ENCODE measurements around the gene PDE4D.

The PDE4D gene

GRCh38 chr5:58924306-58924705, 969.2 kb downstream of the PDE4D start:
- Histone ChIP-seq H2AK5ac (ENCODE audit: low read depth, low read length) (no peak overlapping the region), H3K4me3 (ENCODE audit: low read length in 2 of 2) (no peak overlapping the region), H3K27ac (replicated peaks; ENCODE audit: low read length) (no peak overlapping the region), H3K4me2 (ENCODE audit: insufficient read depth, low read length, poor library complexity, severe bottlenecking) (no peak overlapping the region), H3K23ac (ENCODE audit: low read depth, low read length, poor library complexity) (no peak overlapping the region), H3K4ac (ENCODE audit: low read length) (no peak overlapping the region), H3K14ac (ENCODE audit: low read length) (no peak overlapping the region), H2BK15ac (ENCODE audit: low read length) (no peak overlapping the region), H4K8ac (ENCODE audit: low read depth, low read length) (no peak overlapping the region), H2BK120ac (ENCODE audit: low read depth, low read length) (no peak overlapping the region), H3K9ac (ENCODE audit: low read depth, low read length, poor library complexity) (no peak overlapping the region), H3K18ac (ENCODE audit: low read length) (no peak overlapping the region), H3K9me3 (replicated peaks in 1 of 2; ENCODE audit: control insufficient read depth in 2 of 2, insufficient read depth in 1 of 2, low read depth in 1 of 2, low read length in 2 of 2) (no peaks in the 10 kb centered on the region), H3K36me3 (replicated peaks in 1 of 2; ENCODE audit: control insufficient read depth in 2 of 2, insufficient read depth in 2 of 2, low read length in 2 of 2) (no peaks in the 10 kb centered on the region), H3K27me3 (ENCODE audit: control insufficient read depth in 3 of 3, insufficient read depth in 3 of 3, low read depth in 1 of 3, low read length in 3 of 3) (peaks cover 0 to 25% (median 0%) of the 10 kb centered on the region in 3 experiments), H2BK12ac (ENCODE audit: low read length) (no peak overlapping the region), H3K79me1 (ENCODE audit: low read depth, low read length) (no peaks in the 10 kb centered on the region), H4K91ac (ENCODE audit: low read depth, low read length, poor library complexity) (no peak overlapping the region), H2AFZ (ENCODE audit: low read length) (peak overlapping the region; percentile 27), H3K4me1 (ENCODE audit: control insufficient read depth in 2 of 2, insufficient read depth in 1 of 2, low read depth in 1 of 2, low read length in 2 of 2) (peaks cover 6 to 10% of the 10 kb centered on the region in 2 donors), H2BK5ac (ENCODE audit: low read length) (no peak overlapping the region)
- no CpG with 5 or more reads among the region's 5 CpGs for WGBS, 2 donors (ENCODE audit: extremely low coverage in 2 of 2, insufficient read length in 2 of 2, insufficient replicate concordance in 1 of 2)
- DNase-seq (ENCODE audit: low spot score) = no peak

- no peak overlapping the region for H3K4ac ChIP-seq (ENCODE audit: low read length)
- no peaks in the 10 kb centered on the region for H3K9me3 ChIP-seq (replicated peaks in 1 of 2; ENCODE audit: control insufficient read depth in 2 of 2, insufficient read depth in 1 of 2, low read depth in 1 of 2, low read length in 2 of 2)
- no peak overlapping the region for H3K18ac ChIP-seq (ENCODE audit: low read length)
- H2BK120ac ChIP-seq (ENCODE audit: low read depth, low read length) = no peak overlapping the region
- WGBS, 2 donors (ENCODE audit: extremely low coverage in 2 of 2, insufficient read length in 2 of 2, insufficient replicate concordance in 1 of 2) = no CpG with 5 or more reads among the region's 2 CpGs
- no peak overlapping the region for H3K23ac ChIP-seq (ENCODE audit: low read depth, low read length, poor library complexity)
- no peak overlapping the region for H4K91ac ChIP-seq (ENCODE audit: low read depth, low read length, poor library complexity)
- no peak for DNase-seq (ENCODE audit: low spot score)
- H3K4me1 ChIP-seq (ENCODE audit: control insufficient read depth in 2 of 2, insufficient read depth in 1 of 2, low read depth in 1 of 2, low read length in 2 of 2) = peaks cover 6 to 10% of the 10 kb centered on the region in 2 donors
- H2BK12ac ChIP-seq (ENCODE audit: low read length) = no peak overlapping the region
- no peak overlapping the region for H3K14ac ChIP-seq (ENCODE audit: low read length)
- H3K36me3 ChIP-seq (replicated peaks in 1 of 2; ENCODE audit: control insufficient read depth in 2 of 2, insufficient read depth in 2 of 2, low read length in 2 of 2) = no peaks in the 10 kb centered on the region
- H3K9ac ChIP-seq (ENCODE audit: low read depth, low read length, poor library complexity) = no peak overlapping the region
- H2AFZ ChIP-seq (ENCODE audit: low read length) = no peak overlapping the region
- H2BK5ac ChIP-seq (ENCODE audit: low read length) = no peak overlapping the region
- H2BK15ac ChIP-seq (ENCODE audit: low read length) = no peak overlapping the region
- H3K79me1 ChIP-seq (ENCODE audit: low read depth, low read length) = no peaks in the 10 kb centered on the region
- H2AK5ac ChIP-seq (ENCODE audit: low read depth, low read length) = no peak overlapping the region
- H3K27ac ChIP-seq (replicated peaks; ENCODE audit: low read length) = no peak overlapping the region
- no peak overlapping the region for H3K4me2 ChIP-seq (ENCODE audit: insufficient read depth, low read length, poor library complexity, severe bottlenecking)
- peaks cover 0 to 25% (median 0%) of the 10 kb centered on the region in 3 experiments for H3K27me3 ChIP-seq (ENCODE audit: control insufficient read depth in 3 of 3, insufficient read depth in 3 of 3, low read depth in 1 of 3, low read length in 3 of 3)
- H4K8ac ChIP-seq (ENCODE audit: low read depth, low read length) = no peak overlapping the region
- H3K4me3 ChIP-seq (ENCODE audit: low read length in 2 of 2) = no peak overlapping the region
These were observed 970.2 kb downstream of the PDE4D start for GRCh38 chr5:58923355-58923754.

- Histone ChIP-seq H3K18ac (ENCODE audit: low read length) (peak overlapping the region; percentile 79), H3K27ac (replicated peaks; ENCODE audit: low read length) (no peak overlapping the region), H3K4me1 (ENCODE audit: control insufficient read depth in 2 of 2, insufficient read depth in 1 of 2, low read depth in 1 of 2, low read length in 2 of 2) (peaks cover 6 to 10% of the 10 kb centered on the region in 2 donors), H3K4me2 (ENCODE audit: insufficient read depth, low read length, poor library complexity, severe bottlenecking) (no peak overlapping the region), H3K36me3 (replicated peaks in 1 of 2; ENCODE audit: control insufficient read depth in 2 of 2, insufficient read depth in 2 of 2, low read length in 2 of 2) (no peaks in the 10 kb centered on the region), H2AFZ (ENCODE audit: low read length) (no peak overlapping the region), H3K27me3 (ENCODE audit: control insufficient read depth in 3 of 3, insufficient read depth in 3 of 3, low read depth in 1 of 3, low read length in 3 of 3) (peaks cover 0 to 20% (median 0%) of the 10 kb centered on the region in 3 experiments), H2BK120ac (ENCODE audit: low read depth, low read length) (no peak overlapping the region), H3K14ac (ENCODE audit: low read length) (no peak overlapping the region), H3K79me1 (ENCODE audit: low read depth, low read length) (no peaks in the 10 kb centered on the region), H3K9me3 (replicated peaks in 1 of 2; ENCODE audit: control insufficient read depth in 2 of 2, insufficient read depth in 1 of 2, low read depth in 1 of 2, low read length in 2 of 2) (no peaks in the 10 kb centered on the region), H4K91ac (ENCODE audit: low read depth, low read length, poor library complexity) (no peak overlapping the region), H2BK5ac (ENCODE audit: low read length) (no peak overlapping the region), H2BK12ac (ENCODE audit: low read length) (no peak overlapping the region), H4K8ac (ENCODE audit: low read depth, low read length) (no peak overlapping the region), H2AK5ac (ENCODE audit: low read depth, low read length) (no peak overlapping the region), H2BK15ac (ENCODE audit: low read length) (no peak overlapping the region), H3K9ac (ENCODE audit: low read depth, low read length, poor library complexity) (no peak overlapping the region), H3K23ac (ENCODE audit: low read depth, low read length, poor library complexity) (no peak overlapping the region), H3K4me3 (ENCODE audit: low read length in 2 of 2) (no peak overlapping the region), H3K4ac (ENCODE audit: low read length) (no peak overlapping the region)
- no peak for DNase-seq (ENCODE audit: low spot score)
- no CpG with 5 or more reads among the region's 15 CpGs for WGBS, 2 donors (ENCODE audit: extremely low coverage in 2 of 2, insufficient read length in 2 of 2, insufficient replicate concordance in 1 of 2)
These were observed 970.9 kb downstream of the PDE4D start for GRCh38 chr5:58922461-58923171.

- H3K27ac ChIP-seq (replicated peaks; ENCODE audit: low read length) = no peak overlapping the region
- H4K91ac ChIP-seq (ENCODE audit: low read depth, low read length, poor library complexity) = no peak overlapping the region
- no peak overlapping the region for H2AK5ac ChIP-seq (ENCODE audit: low read depth, low read length)
- peaks cover 0 to 11% (median 0%) of the 10 kb centered on the region in 3 experiments for H3K27me3 ChIP-seq (ENCODE audit: control insufficient read depth in 3 of 3, insufficient read depth in 3 of 3, low read depth in 1 of 3, low read length in 3 of 3)
- no peak for DNase-seq (ENCODE audit: low spot score)
- no peak overlapping the region for H3K4ac ChIP-seq (ENCODE audit: low read length)
- no peak overlapping the region for H3K4me3 ChIP-seq (ENCODE audit: low read length in 2 of 2)
- H4K8ac ChIP-seq (ENCODE audit: low read depth, low read length) = no peak overlapping the region
- no peaks in the 10 kb centered on the region for H3K9me3 ChIP-seq (replicated peaks in 1 of 2; ENCODE audit: control insufficient read depth in 2 of 2, insufficient read depth in 1 of 2, low read depth in 1 of 2, low read length in 2 of 2)
- no peak overlapping the region for H2BK15ac ChIP-seq (ENCODE audit: low read length)
- H3K79me1 ChIP-seq (ENCODE audit: low read depth, low read length) = no peaks in the 10 kb centered on the region
- H3K9ac ChIP-seq (ENCODE audit: low read depth, low read length, poor library complexity) = no peak overlapping the region
- no peak overlapping the region for H3K18ac ChIP-seq (ENCODE audit: low read length)
- H2BK5ac ChIP-seq (ENCODE audit: low read length) = no peak overlapping the region
- H3K36me3 ChIP-seq (replicated peaks in 1 of 2; ENCODE audit: control insufficient read depth in 2 of 2, insufficient read depth in 2 of 2, low read length in 2 of 2) = no peaks in the 10 kb centered on the region
- no peak overlapping the region for H3K14ac ChIP-seq (ENCODE audit: low read length)
- WGBS, 2 donors (ENCODE audit: extremely low coverage in 2 of 2, insufficient read length in 2 of 2, insufficient replicate concordance in 1 of 2) = no CpG with 5 or more reads among the region's 1 CpG
- H2BK12ac ChIP-seq (ENCODE audit: low read length) = no peak overlapping the region
- H2AFZ ChIP-seq (ENCODE audit: low read length) = peak overlapping the region; percentile 32
- H2BK120ac ChIP-seq (ENCODE audit: low read depth, low read length) = no peak overlapping the region
- no peak overlapping the region for H3K4me2 ChIP-seq (ENCODE audit: insufficient read depth, low read length, poor library complexity, severe bottlenecking)
- peaks cover 5 to 6% of the 10 kb centered on the region in 2 donors for H3K4me1 ChIP-seq (ENCODE audit: control insufficient read depth in 2 of 2, insufficient read depth in 1 of 2, low read depth in 1 of 2, low read length in 2 of 2)
- no peak overlapping the region for H3K23ac ChIP-seq (ENCODE audit: low read depth, low read length, poor library complexity)
These were observed 972.4 kb downstream of the PDE4D start for GRCh38 chr5:58921159-58921558.
